ENCODE results near the gene CCSER1. TPM values are rescaled to one million over a fixed set of nuclear protein-coding genes. Genes with fewer than 3 reads are reported as not detected.

Gene CCSER1
- total and polyA plus RNA-seq, 2 experiments from 2014 or later = 2.9 to 3.4 TPM

- TF ChIP-seq ZNF462 (CRISPR knock-in tag; IDR thresholded peaks at IDR 0.05) = no peak
- no peak for TF ChIP-seq EZH2 (IDR thresholded peaks at IDR 0.05; ENCODE audit: low read depth, unreplicated experiment)
- TF ChIP-seq CTCF (conservative IDR thresholded peaks at IDR 0.05; ENCODE audit: low read depth in 2 of 2) = no peak
Observed at GRCh38 chr4:90328558-90328957, 201.4 kb downstream of the CCSER1 start (continued).

GRCh38 chr4:90330546-90330945 is 203.4 kb downstream of the CCSER1 start:
- Histone ChIP-seq H3K4me2 (no peak overlapping the region), H3K4me1 (ENCODE audit: insufficient read depth) (no peaks in the 10 kb centered on the region), H3K27ac (ENCODE audit: low read depth) (no peak overlapping the region), H3K9me2 (ENCODE audit: insufficient read depth) (no peaks in the 10 kb centered on the region), H3K79me2 (replicated peaks; ENCODE audit: insufficient read depth) (no peaks in the 10 kb centered on the region), H4K20me1 (replicated peaks; ENCODE audit: insufficient read depth) (no peaks in the 10 kb centered on the region), H3K36me3 (ENCODE audit: insufficient read depth) (no peaks in the 10 kb centered on the region), H3K4me3 (no peak overlapping the region), H3K27me3 (ENCODE audit: insufficient read depth) (no peaks in the 10 kb centered on the region), H2AFZ (no peak overlapping the region), H3F3A (replicated peaks; ENCODE audit: low read depth) (no peaks in the 10 kb centered on the region)
- Mint-ChIP-seq H3K27ac (no peak overlapping the region), H3K4me1 (no peaks in the 10 kb centered on the region; the same call in 2 of the 3 replicates), H3K9me3 (no peaks in the 10 kb centered on the region), H3K27me3 (ENCODE audit: insufficient read depth, low read depth, poor library complexity) (no peaks in the 10 kb centered on the region), H3K36me3 (ENCODE audit: low read depth) (no peaks in the 10 kb centered on the region), H3K4me3 (no peak overlapping the region)
- ATAC-seq (no peak), DNase-seq (ENCODE audit: low spot score) (no peak)
- TF ChIP-seq CTCF (conservative IDR thresholded peaks at IDR 0.05; ENCODE audit: low read depth in 2 of 2) = no peak
- TF ChIP-seq POLR2AphosphoS5 (IDR thresholded peaks at IDR 0.05; ENCODE audit: low read depth) = no peak
- no peak for TF ChIP-seq EZH2 (IDR thresholded peaks at IDR 0.05; ENCODE audit: low read depth, unreplicated experiment)
- TF ChIP-seq NANOG (IDR thresholded peaks at IDR 0.05; ENCODE audit: borderline replicate concordance) = no peak
- TF ChIP-seq ETS1 (IDR thresholded peaks at IDR 0.05) = no peak
- no peak for TF ChIP-seq ZNF114 (CRISPR knock-in tag; IDR thresholded peaks at IDR 0.05)
